Left ventricle myocardium inferior (tissue), 1 donor: ENCODE data around the gene ABLIM1. TPM values are rescaled to one million over a fixed set of nuclear protein-coding genes. Genes with fewer than 3 reads are reported as not detected.

Experiments
- DNase-seq: peaks from one replicate; pipeline ENCODE4 v3.0.0-alpha.2; 2020
- H3K27ac ChIP-seq: fragments of 200-600 bp; replicated peaks from 2 replicates; pipeline ENCODE4 v1.8.0; 2021
- H3K27me3 ChIP-seq: fragments of 200-600 bp; 2 replicates; pipeline ENCODE4 v1.8.0; 2021; ENCODE audit warnings: low read depth
- H3K36me3 ChIP-seq: fragments of 200-600 bp; 2 replicates; pipeline ENCODE4 v1.8.0; 2021
- H3K4me1 ChIP-seq: fragments of 200-600 bp; 2 replicates; pipeline ENCODE4 v1.8.0; 2021
- H3K4me3 ChIP-seq: fragments of 200-600 bp; 2 replicates; pipeline ENCODE4 v1.8.0; 2021; ENCODE audit warnings: mild to moderate bottlenecking, moderate library complexity
- H3K9me3 ChIP-seq: fragments of 200-600 bp; replicated peaks from 2 replicates; pipeline ENCODE4 v1.8.0; 2021
- CTCF ChIP-seq: fragments of 200-600 bp; IDR thresholded peaks from 2 replicates; pipeline ENCODE4 v1.8.0; 2021; ENCODE audit warnings: antibody characterized with exemption, mild to moderate bottlenecking, borderline replicate concordance
- intact Hi-C: fragments of 100-400 bp; cut with micrococcal nuclease; formaldehyde crosslinking; loops from one replicate; pipeline ENCODE4 v1.11.0; 2022
- total RNA-seq: library from RNA; stranded (reverse); fragmentation: NEBNext Ultra II Directional; extraction: Animal tissue kit (Norgen Biotek cat#: 25700); gene quantifications from one replicate; pipeline ENCODE4 v1.2.1, GENCODE V29; 2021
- donor health status: DM: no; HTN: yes; CAD: no; lungs with severe emphysema.

ABLIM1 gene
- total RNA-seq, 1 donor from 2014 or later, result 674 TPM

- peaks cover 3% of the 10 kb centered on the region for H3K4me1 ChIP-seq
- H3K9me3 ChIP-seq, result no peaks in the 10 kb centered on the region
- no peaks in the 10 kb centered on the region for H3K36me3 ChIP-seq
- peaks cover 21% of the 10 kb centered on the region for H3K27me3 ChIP-seq
- no peak for TF ChIP-seq CTCF
- intact Hi-C loops, result no loop called here
- no peak overlapping the region for H3K4me3 ChIP-seq
- no peak overlapping the region for H3K27ac ChIP-seq
- DNase-seq, result no peak
These were observed 237.1 kb downstream of the ABLIM1 start for GRCh38 chr10:114420811-114421485.

GRCh38 chr10:114418109-114418508 lies 240.0 kb downstream of the ABLIM1 start:
- Histone ChIP-seq H3K36me3 (no peaks in the 10 kb centered on the region), H3K27me3 (peaks cover 25% of the 10 kb centered on the region), H3K4me3 (no peak overlapping the region), H3K27ac (no peak overlapping the region), H3K4me1 (peaks cover 6% of the 10 kb centered on the region), H3K9me3 (no peaks in the 10 kb centered on the region)
- TF ChIP-seq CTCF, result no peak
- intact Hi-C loops, result no loop called here
- no peak for DNase-seq

GRCh38 chr10:114412907-114413797 lies 244.9 kb downstream of the ABLIM1 start:
- no peak overlapping the region for H3K4me3 ChIP-seq
- peak overlapping the region; percentile 54 for H3K27ac ChIP-seq
- H3K27me3 ChIP-seq, result peaks cover 20% of the 10 kb centered on the region
- intact Hi-C loops, result no loop called here
- peaks cover 15% of the 10 kb centered on the region for H3K4me1 ChIP-seq
- no peaks in the 10 kb centered on the region for H3K9me3 ChIP-seq
- DNase-seq, result peak; percentile 54
- H3K36me3 ChIP-seq, result no peaks in the 10 kb centered on the region
- TF ChIP-seq CTCF, result no peak

- Histone ChIP-seq H3K36me3 (no peaks in the 10 kb centered on the region), H3K4me3 (no peak overlapping the region), H3K27ac (no peak overlapping the region), H3K4me1 (peaks cover 26% of the 10 kb centered on the region), H3K9me3 (no peaks in the 10 kb centered on the region), H3K27me3 (peaks cover 11% of the 10 kb centered on the region)
- intact Hi-C loops, result no loop called here
- no peak for TF ChIP-seq CTCF
- no peak for DNase-seq
These were observed 249.1 kb downstream of the ABLIM1 start for GRCh38 chr10:114408968-114409444.

- intact Hi-C loops, result no loop called here
- no peak overlapping the region for H3K4me3 ChIP-seq
- no peak overlapping the region for H3K27ac ChIP-seq
- H3K4me1 ChIP-seq, result peaks cover 29% of the 10 kb centered on the region
- peaks cover 18% of the 10 kb centered on the region for H3K27me3 ChIP-seq
- no peak for DNase-seq
- no peak for TF ChIP-seq CTCF
- no peaks in the 10 kb centered on the region for H3K9me3 ChIP-seq
- no peaks in the 10 kb centered on the region for H3K36me3 ChIP-seq
These were observed 249.7 kb downstream of the ABLIM1 start for GRCh38 chr10:114408112-114408967.
